ENCODE results near the gene PRR5L. TPM values are rescaled to one million over a fixed set of nuclear protein-coding genes. Genes with fewer than 3 reads are reported as not detected.

The PRR5L gene
- total RNA-seq, 2 experiments from 2014 or later = 7.0 to 8.1 TPM

GRCh38 chr11:36264011-36264972 lies 31.8 kb upstream of the PRR5L start:
- no peak overlapping the region for H3K4me3 Mint-ChIP-seq
- ChIA-PET POLR2A (no interaction called here), CTCF (interaction anchor here (0.7 to 2.8 kb wide), 5 partner anchors 33 to 659 kb away, joined by 3 to 12 read pairs (median 4); no protein-coding TSS in a partner anchor)
- peaks cover 9% of the 10 kb centered on the region for H3K27me3 Mint-ChIP-seq
- no peak for DNase-seq
- no peak for TF ChIP-seq CTCF (IDR thresholded peaks at IDR 0.05)
- ATAC-seq = no peak
- no peaks in the 10 kb centered on the region for H3K9me3 Mint-ChIP-seq
- H3K27ac Mint-ChIP-seq = no peak overlapping the region
- H3K4me1 Mint-ChIP-seq (ENCODE audit: low read depth) = no peaks in the 10 kb centered on the region
- intact Hi-C loops (cut with micrococcal nuclease) = loop anchor here (5.0 kb wide), 1 partner anchor 222 kb away; no protein-coding TSS in a partner anchor
- no peaks in the 10 kb centered on the region for H3K36me3 Mint-ChIP-seq (ENCODE audit: low read depth)

- no peaks in the 10 kb centered on the region for H3K36me3 Mint-ChIP-seq (ENCODE audit: low read depth)
- H3K27ac Mint-ChIP-seq = no peak overlapping the region
- CTCF ChIA-PET = interaction anchor here (0.9 to 3.2 kb wide), 14 partner anchors 7 to 646 kb away, joined by 3 to 34 read pairs (median 4); no protein-coding TSS in a partner anchor
- H3K4me3 Mint-ChIP-seq = no peak overlapping the region
- POLR2A ChIA-PET = no interaction called here
- DNase-seq = no peak
- ATAC-seq = no peak
- H3K9me3 Mint-ChIP-seq = no peaks in the 10 kb centered on the region
- TF ChIP-seq CTCF (IDR thresholded peaks at IDR 0.05) = no peak
- intact Hi-C loops (cut with micrococcal nuclease) = loop anchor here (5.0 kb wide), 3 partner anchors 223 to 648 kb away; partner anchors contain the start of gene FJX1
- H3K4me1 Mint-ChIP-seq (ENCODE audit: low read depth) = no peaks in the 10 kb centered on the region
- H3K27me3 Mint-ChIP-seq = peaks cover 6% of the 10 kb centered on the region
These were observed 31.1 kb upstream of the PRR5L start for GRCh38 chr11:36264973-36265344.

- ChIA-PET CTCF (interaction anchor here (0.7 to 3.2 kb wide), 30 partner anchors 8 to 660 kb away, joined by 3 to 34 read pairs (median 4); no protein-coding TSS in a partner anchor), POLR2A (no interaction called here)
- no peak overlapping the region for H3K27ac Mint-ChIP-seq
- no peaks in the 10 kb centered on the region for H3K4me1 Mint-ChIP-seq (ENCODE audit: low read depth)
- ATAC-seq = peak; percentile 77
- H3K36me3 Mint-ChIP-seq (ENCODE audit: low read depth) = no peaks in the 10 kb centered on the region
- no peaks in the 10 kb centered on the region for H3K9me3 Mint-ChIP-seq
- H3K4me3 Mint-ChIP-seq = no peak overlapping the region
- peak; percentile 91 for TF ChIP-seq CTCF (IDR thresholded peaks at IDR 0.05)
- peaks cover 2% of the 10 kb centered on the region for H3K27me3 Mint-ChIP-seq
- peak; percentile 66 for DNase-seq
- intact Hi-C loops (cut with micrococcal nuclease) = loop anchor here (5.0 kb wide), 2 partner anchors 444 to 649 kb away; partner anchors contain the start of gene FJX1
These were observed 30.1 kb upstream of the PRR5L start for GRCh38 chr11:36265793-36266628.

GRCh38 chr11:36266767-36267166 lies 29.3 kb upstream of the PRR5L start:
- ATAC-seq (no peak), DNase-seq (no peak)
- no peak overlapping the region for H3K27ac Mint-ChIP-seq
- ChIA-PET CTCF (interaction anchor here (0.6 to 3.2 kb wide), 20 partner anchors 9 to 661 kb away, joined by 3 to 34 read pairs (median 7); partner anchors contain the start of gene FJX1), POLR2A (no interaction called here)
- H3K4me3 Mint-ChIP-seq = no peak overlapping the region
- TF ChIP-seq CTCF (IDR thresholded peaks at IDR 0.05) = no peak
- peaks cover 2% of the 10 kb centered on the region for H3K36me3 Mint-ChIP-seq (ENCODE audit: low read depth)
- H3K9me3 Mint-ChIP-seq = no peaks in the 10 kb centered on the region
- H3K4me1 Mint-ChIP-seq (ENCODE audit: low read depth) = no peaks in the 10 kb centered on the region
- peaks cover 2% of the 10 kb centered on the region for H3K27me3 Mint-ChIP-seq
- intact Hi-C loops (cut with micrococcal nuclease) = loop anchor here (5.0 kb wide), 2 partner anchors 444 to 649 kb away; partner anchors contain the start of gene FJX1

All from activated CD8-positive, alpha-beta T cell treated with anti-CD3 and anti-CD28 coated beads for 36 hours (primary cell).